WTC11 (cell line): Measurements from ENCODE around the gene RASL12. TPM values are rescaled to one million over a fixed set of nuclear protein-coding genes. Genes with fewer than 3 reads are reported as not detected.

Source experiments
- ATAC-seq: fragments of 200-7000 bp; cut with Tn5 transposase; 2 replicates; pipeline ENCODE4 v1.10.0; 2021; ENCODE audit warnings: mild to moderate bottlenecking, moderate library complexity
- CTCF ChIA-PET: fragments of 300-600 bp; sonication (Branson Sonifier 250); formaldehyde crosslinking; loops from one replicate; lab custom pipeline; 2021; ENCODE audit warnings: antibody characterized with exemption; lab: Charles Lee
- POLR2A ChIA-PET: fragments of 350-600 bp; sonication (Branson Sonifier 250); formaldehyde crosslinking; loops from one replicate; lab custom pipeline; 2021; ENCODE audit warnings: antibody characterized with exemption; lab: Charles Lee
- DNase-seq: peaks from one replicate; pipeline ENCODE4 v3.0.0; 2021; ENCODE audit warnings: low spot score
- H3K27ac Mint-ChIP-seq: 2 replicates; pipeline ENCODE4 v1.8.0; 2021; ENCODE audit warnings: mixed read lengths
- H3K27me3 Mint-ChIP-seq: 2 replicates; pipeline ENCODE4 v1.8.0; 2021; ENCODE audit warnings: low read depth, mild to moderate bottlenecking, moderate library complexity, mixed read lengths
- H3K36me3 Mint-ChIP-seq: 2 replicates; pipeline ENCODE4 v1.8.0; 2021; ENCODE audit warnings: mixed read lengths
- H3K4me1 Mint-ChIP-seq: 2 replicates; pipeline ENCODE4 v1.8.0; 2022; ENCODE audit warnings: mixed read lengths
- H3K4me3 Mint-ChIP-seq: 2 replicates; pipeline ENCODE4 v1.8.0; 2021; ENCODE audit warnings: mild to moderate bottlenecking, moderate library complexity, mixed read lengths
- H3K9me3 Mint-ChIP-seq: 2 replicates; pipeline ENCODE4 v1.8.0; 2021; ENCODE audit warnings: mixed read lengths
- GRHL2 ChIP-seq: fragments of 250-450 bp; sonication (Bioruptor Pico); IDR thresholded peaks from 2 replicates; pipeline ENCODE4 v1.8.0; 2022; ENCODE audit warnings: mild to moderate bottlenecking, moderate library complexity; ENCODE audit not compliant: insufficient replicate concordance, severe bottlenecking
- NFATC4 ChIP-seq: fragments of 250-450 bp; sonication (Bioruptor Pico); IDR thresholded peaks from 2 replicates; pipeline ENCODE4 v1.9.0; 2021; ENCODE audit warnings: mild to moderate bottlenecking
- NR1H2 ChIP-seq: sonication (generic); formaldehyde crosslinking; IDR thresholded peaks from 2 replicates; pipeline ENCODE4 v1.9.0; 2021; ENCODE audit warnings: mild to moderate bottlenecking, moderate library complexity, missing genetic modification reagents
- RELA ChIP-seq: sonication (generic); formaldehyde crosslinking; IDR thresholded peaks from 2 replicates; pipeline ENCODE4 v1.8.1; 2022; ENCODE audit warnings: missing genetic modification reagents, mild to moderate bottlenecking, borderline replicate concordance
- ZNF281 ChIP-seq: sonication (generic); formaldehyde crosslinking; IDR thresholded peaks from 2 replicates; pipeline ENCODE4 v1.8.0; 2023; ENCODE audit warnings: mild to moderate bottlenecking, missing genetic modification reagents
- ZNF671 ChIP-seq: fragments of 250-450 bp; sonication (Bioruptor Pico); IDR thresholded peaks from 2 replicates; pipeline ENCODE4 v1.8.0; 2021; ENCODE audit warnings: mild to moderate bottlenecking
- total RNA-seq: library from RNA; stranded (reverse); gene quantifications from 3 replicates; pipeline ENCODE4 v1.2.3, GENCODE V29; 2021
- TF ChIP-seq, protein P1 (sequence below): fragments of 250-450 bp; sonication (Bioruptor Pico); IDR thresholded peaks from 2 replicates; pipeline ENCODE4 v1.9.0; 2021; ENCODE audit warnings: mild to moderate bottlenecking

RASL12 gene
- total RNA-seq, 1 experiment from 2014 or later: 5.6 TPM

GRCh38 chr15:65004993-65005392 is 62.8 kb downstream of the RASL12 start:
- CTCF ChIA-PET: interaction anchor here (1.8 kb wide), 1 partner anchor 97 kb away, joined by 5 read pairs; no protein-coding TSS in a partner anchor
- Mint-ChIP-seq H3K36me3 (peaks cover 23% of the 10 kb centered on the region), H3K4me3 (no peak overlapping the region), H3K9me3 (no peaks in the 10 kb centered on the region), H3K27me3 (no peaks in the 10 kb centered on the region)
- POLR2A ChIA-PET: no interaction called here
- ATAC-seq: no peak
- TF ChIP-seq NFATC4 (CRISPR knock-in tag): no peak
- no peak for TF ChIP-seq RELA
- TF ChIP-seq, protein P1, sequence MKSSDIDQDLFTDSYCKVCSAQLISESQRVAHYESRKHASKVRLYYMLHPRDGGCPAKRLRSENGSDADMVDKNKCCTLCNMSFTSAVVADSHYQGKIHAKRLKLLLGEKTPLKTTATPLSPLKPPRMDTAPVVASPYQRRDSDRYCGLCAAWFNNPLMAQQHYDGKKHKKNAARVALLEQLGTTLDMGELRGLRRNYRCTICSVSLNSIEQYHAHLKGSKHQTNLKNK (CRISPR knock-in tag): no peak
- TF ChIP-seq GRHL2 (CRISPR knock-in tag): no peak
- no peak for TF ChIP-seq ZNF671
- TF ChIP-seq NR1H2 (CRISPR knock-in tag): no peak
- no peak for TF ChIP-seq ZNF281 (CRISPR knock-in tag)
- TF ChIP-seq, all 79 proteins: peak for 0
- Mint-ChIP-seq H3K27ac (no peak overlapping the region), H3K4me1 (peaks cover 5% of the 10 kb centered on the region)
- no peak for DNase-seq

Other genes starting within 250 kb of the RASL12 start
- 174 to 249 TPM (median 184 TPM) in 3 replicates for gene PIF1, start 242.3 kb downstream of the RASL12 start, total RNA-seq
- gene PLEKHO2, start 226.1 kb downstream of the RASL12 start, total RNA-seq: 21.6 to 22.1 TPM (median 21.9 TPM) in 3 replicates
- gene ANKDD1A, start 156.1 kb downstream of the RASL12 start, total RNA-seq: 6.1 to 7.9 TPM (median 7.4 TPM) in 3 replicates
- 69.9 to 84.0 TPM (median 79.9 TPM) in 3 replicates for gene SPG21, start 78.1 kb downstream of the RASL12 start, total RNA-seq
- 22.3 to 28.8 TPM (median 26.7 TPM) in 3 replicates for gene MTFMT, start 38.4 kb downstream of the RASL12 start, total RNA-seq
- gene SLC51B, start 22.6 kb downstream of the RASL12 start, total RNA-seq: not detected in 3 replicates
- gene KBTBD13, start 8.8 kb upstream of the RASL12 start, total RNA-seq: 0.05 TPM in 1 of 3 replicates, not detected in the others
- gene UBAP1L, start 47.2 kb upstream of the RASL12 start, total RNA-seq: 2.0 to 2.9 TPM (median 2.2 TPM) in 3 replicates
- gene PDCD7, start 65.8 kb upstream of the RASL12 start, total RNA-seq: 23.5 to 25.4 TPM (median 25.4 TPM) in 3 replicates
- gene CLPX, start 117.4 kb upstream of the RASL12 start, total RNA-seq: 57.9 to 68.7 TPM (median 61.5 TPM) in 3 replicates
- not detected in 3 replicates for gene CILP, start 143.5 kb upstream of the RASL12 start, total RNA-seq
- gene PARP16, start 218.9 kb upstream of the RASL12 start, total RNA-seq: 4.7 to 6.2 TPM (median 5.8 TPM) in 3 replicates
- not detected in 3 replicates for gene RNU5A-1, start 228.1 kb upstream of the RASL12 start, total RNA-seq
- 9.7 to 10.4 TPM in 2 of 3 replicates, not detected in the other for gene RNU5B-1, start 236.7 kb upstream of the RASL12 start, total RNA-seq